HEK293 (cell line): ENCODE measurements around the gene PDE4D.

Experiments used
- CTCF ChIP-seq: fragments of 450-650 bp; formaldehyde crosslinking; IDR thresholded peaks from 2 replicates; pipeline ENCODE4 v1.5.1; 2016; ENCODE audit warnings: missing biosample characterization, missing genetic modification characterization
- ELK4 ChIP-seq: IDR thresholded peaks from 2 replicates; pipeline ENCODE4 v1.6.1; 2011; ENCODE audit warnings: mild to moderate bottlenecking, low read depth, low read length, borderline replicate concordance
- PRDM10 ChIP-seq: fragments of 450-650 bp; formaldehyde crosslinking; IDR thresholded peaks from 2 replicates; pipeline ENCODE4 v1.5.1; 2016; ENCODE audit warnings: missing biosample characterization, missing genetic modification characterization
- YY1 ChIP-seq: fragments of 450-650 bp; formaldehyde crosslinking; IDR thresholded peaks from 2 replicates; pipeline ENCODE4 v1.5.1; 2018; ENCODE audit warnings: missing biosample characterization, missing genetic modification characterization
- ZFP41 ChIP-seq: fragments of 450-650 bp; formaldehyde crosslinking; IDR thresholded peaks from 2 replicates; pipeline ENCODE4 v1.5.1; 2016; ENCODE audit warnings: missing biosample characterization, missing genetic modification characterization, borderline replicate concordance
- ZNF121 ChIP-seq: fragments of 450-650 bp; formaldehyde crosslinking; IDR thresholded peaks from 2 replicates; pipeline ENCODE4 v1.5.1; 2016; ENCODE audit warnings: missing biosample characterization, missing genetic modification characterization
- ZNF518A ChIP-seq: fragments of 450-650 bp; formaldehyde crosslinking; conservative IDR thresholded peaks from 2 replicates; pipeline ENCODE4 v1.5.1; 2016; ENCODE audit warnings: low read depth, missing biosample characterization, missing genetic modification characterization
- ZNF639 ChIP-seq: fragments of 450-650 bp; formaldehyde crosslinking; IDR thresholded peaks from 2 replicates; pipeline ENCODE4 v1.5.1; 2016; ENCODE audit warnings: missing biosample characterization, missing genetic modification characterization
- ZNF747 ChIP-seq: fragments of 450-650 bp; formaldehyde crosslinking; IDR thresholded peaks from 2 replicates; pipeline ENCODE4 v1.5.1; 2016; ENCODE audit warnings: missing biosample characterization, missing genetic modification characterization
- ZNF776 ChIP-seq: fragments of 450-650 bp; formaldehyde crosslinking; IDR thresholded peaks from 2 replicates; pipeline ENCODE4 v1.5.0; 2017; ENCODE audit warnings: missing biosample characterization, missing genetic modification characterization, borderline replicate concordance
- ZSCAN18 ChIP-seq: fragments of 450-650 bp; formaldehyde crosslinking; IDR thresholded peaks from 2 replicates; pipeline ENCODE4 v1.5.1; 2016; ENCODE audit warnings: missing biosample characterization, missing genetic modification characterization
- ZSCAN23 ChIP-seq: fragments of 450-650 bp; formaldehyde crosslinking; IDR thresholded peaks from 2 replicates; pipeline ENCODE4 v1.5.1; 2016; ENCODE audit warnings: missing biosample characterization, missing genetic modification characterization

GRCh38 chr5:59216841-59217240 is 676.7 kb downstream of the PDE4D start:
- TF ChIP-seq CTCF (tag by site-specific recombination) = no peak
- no peak for TF ChIP-seq ZSCAN18
- TF ChIP-seq YY1 (tag by site-specific recombination) = no peak
- no peak for TF ChIP-seq ZNF121 (tag by site-specific recombination)
- TF ChIP-seq ELK4 = no peak
- no peak for TF ChIP-seq ZNF747
- no peak for TF ChIP-seq PRDM10 (tag by site-specific recombination)
- TF ChIP-seq ZSCAN23 (tag by site-specific recombination) = no peak
- TF ChIP-seq ZNF518A (tag by site-specific recombination) = no peak
- no peak for TF ChIP-seq ZNF776 (tag by site-specific recombination)
- TF ChIP-seq ZNF639 (tag by site-specific recombination) = no peak
- TF ChIP-seq ZFP41 = no peak
